ENCODE measurements around the gene WFDC11.

WFDC11 gene

GRCh38 chr20:45612314-45612713, 57.7 kb downstream of the WFDC11 start:
- TF ChIP-seq, protein P1, sequence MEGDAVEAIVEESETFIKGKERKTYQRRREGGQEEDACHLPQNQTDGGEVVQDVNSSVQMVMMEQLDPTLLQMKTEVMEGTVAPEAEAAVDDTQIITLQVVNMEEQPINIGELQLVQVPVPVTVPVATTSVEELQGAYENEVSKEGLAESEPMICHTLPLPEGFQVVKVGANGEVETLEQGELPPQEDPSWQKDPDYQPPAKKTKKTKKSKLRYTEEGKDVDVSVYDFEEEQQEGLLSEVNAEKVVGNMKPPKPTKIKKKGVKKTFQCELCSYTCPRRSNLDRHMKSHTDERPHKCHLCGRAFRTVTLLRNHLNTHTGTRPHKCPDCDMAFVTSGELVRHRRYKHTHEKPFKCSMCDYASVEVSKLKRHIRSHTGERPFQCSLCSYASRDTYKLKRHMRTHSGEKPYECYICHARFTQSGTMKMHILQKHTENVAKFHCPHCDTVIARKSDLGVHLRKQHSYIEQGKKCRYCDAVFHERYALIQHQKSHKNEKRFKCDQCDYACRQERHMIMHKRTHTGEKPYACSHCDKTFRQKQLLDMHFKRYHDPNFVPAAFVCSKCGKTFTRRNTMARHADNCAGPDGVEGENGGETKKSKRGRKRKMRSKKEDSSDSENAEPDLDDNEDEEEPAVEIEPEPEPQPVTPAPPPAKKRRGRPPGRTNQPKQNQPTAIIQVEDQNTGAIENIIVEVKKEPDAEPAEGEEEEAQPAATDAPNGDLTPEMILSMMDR (IDR thresholded peaks at IDR 0.05; ENCODE audit: low read depth, low read length) = no peak
- H3K4me3 ChIP-seq (ENCODE audit: low read depth, low read length) = no peak overlapping the region

- no peak overlapping the region for H3K4me3 ChIP-seq (ENCODE audit: low read depth, low read length)
- TF ChIP-seq, protein P1 (IDR thresholded peaks at IDR 0.05; ENCODE audit: low read depth, low read length) = no peak
Measured at GRCh38 chr20:45611054-45611453, 59.0 kb downstream of the WFDC11 start.

- H3K4me3 ChIP-seq (ENCODE audit: low read depth, low read length) = no peak overlapping the region
- TF ChIP-seq, protein P1 (IDR thresholded peaks at IDR 0.05; ENCODE audit: low read depth, low read length) = no peak
Measured at GRCh38 chr20:45607810-45608209, 62.2 kb downstream of the WFDC11 start.
